ENCODE data around the gene HHATL. TPM values are rescaled to one million over a fixed set of nuclear protein-coding genes. Genes with fewer than 3 reads are reported as not detected.

HHATL gene
- total RNA-seq, 4 donors from 2014 or later: 0.34 to 6.1 (median 1.5) TPM; not detected in 1

DNA sequence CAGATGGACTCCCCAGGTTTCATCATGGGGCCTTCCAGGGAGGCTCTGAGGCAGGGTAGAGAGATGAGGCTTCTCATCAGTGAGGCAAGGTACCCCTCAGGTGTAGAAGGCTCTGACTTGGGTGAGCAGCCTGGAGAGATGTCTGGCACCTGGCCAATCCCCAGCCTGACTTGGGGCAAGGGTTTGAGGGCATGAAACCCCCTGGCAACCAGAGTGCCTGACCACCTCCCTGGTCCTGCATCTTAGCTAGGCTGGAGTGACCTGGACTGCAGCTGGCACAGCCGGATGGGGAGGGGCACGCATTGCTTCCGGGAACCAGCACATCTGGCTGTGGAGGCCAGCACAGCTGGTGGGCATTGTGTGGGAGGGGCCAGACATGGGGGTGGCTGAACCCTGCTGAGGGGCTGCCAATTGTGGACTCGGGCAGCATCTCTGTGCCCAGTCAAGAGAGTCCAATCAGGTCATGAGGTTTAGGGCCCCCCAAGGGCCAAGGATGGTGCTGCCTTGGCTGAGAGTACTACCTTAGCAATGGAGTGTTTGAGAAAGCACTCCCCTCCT, 47.2 kb downstream of the HHATL start:
- TF ChIP-seq, protein P1, sequence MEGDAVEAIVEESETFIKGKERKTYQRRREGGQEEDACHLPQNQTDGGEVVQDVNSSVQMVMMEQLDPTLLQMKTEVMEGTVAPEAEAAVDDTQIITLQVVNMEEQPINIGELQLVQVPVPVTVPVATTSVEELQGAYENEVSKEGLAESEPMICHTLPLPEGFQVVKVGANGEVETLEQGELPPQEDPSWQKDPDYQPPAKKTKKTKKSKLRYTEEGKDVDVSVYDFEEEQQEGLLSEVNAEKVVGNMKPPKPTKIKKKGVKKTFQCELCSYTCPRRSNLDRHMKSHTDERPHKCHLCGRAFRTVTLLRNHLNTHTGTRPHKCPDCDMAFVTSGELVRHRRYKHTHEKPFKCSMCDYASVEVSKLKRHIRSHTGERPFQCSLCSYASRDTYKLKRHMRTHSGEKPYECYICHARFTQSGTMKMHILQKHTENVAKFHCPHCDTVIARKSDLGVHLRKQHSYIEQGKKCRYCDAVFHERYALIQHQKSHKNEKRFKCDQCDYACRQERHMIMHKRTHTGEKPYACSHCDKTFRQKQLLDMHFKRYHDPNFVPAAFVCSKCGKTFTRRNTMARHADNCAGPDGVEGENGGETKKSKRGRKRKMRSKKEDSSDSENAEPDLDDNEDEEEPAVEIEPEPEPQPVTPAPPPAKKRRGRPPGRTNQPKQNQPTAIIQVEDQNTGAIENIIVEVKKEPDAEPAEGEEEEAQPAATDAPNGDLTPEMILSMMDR (IDR thresholded peaks at IDR 0.05): no peak
- no peak for TF ChIP-seq POLR2A (IDR thresholded peaks at IDR 0.05)
- intact Hi-C loops (cut with DNase I; ENCODE audit: low total_unique reads): no loop called here
- peak; percentile 36 to 93 for DNase-seq (ENCODE audit: low spot score in 2 of 2)
- H3K4me3 ChIP-seq (ENCODE audit: low read depth, poor library complexity, severe bottlenecking): no peak overlapping the region
- 26 to 83% methylated on average over 1 to 4 of the region's 4 CpGs for WGBS, 2 donors

DNA sequence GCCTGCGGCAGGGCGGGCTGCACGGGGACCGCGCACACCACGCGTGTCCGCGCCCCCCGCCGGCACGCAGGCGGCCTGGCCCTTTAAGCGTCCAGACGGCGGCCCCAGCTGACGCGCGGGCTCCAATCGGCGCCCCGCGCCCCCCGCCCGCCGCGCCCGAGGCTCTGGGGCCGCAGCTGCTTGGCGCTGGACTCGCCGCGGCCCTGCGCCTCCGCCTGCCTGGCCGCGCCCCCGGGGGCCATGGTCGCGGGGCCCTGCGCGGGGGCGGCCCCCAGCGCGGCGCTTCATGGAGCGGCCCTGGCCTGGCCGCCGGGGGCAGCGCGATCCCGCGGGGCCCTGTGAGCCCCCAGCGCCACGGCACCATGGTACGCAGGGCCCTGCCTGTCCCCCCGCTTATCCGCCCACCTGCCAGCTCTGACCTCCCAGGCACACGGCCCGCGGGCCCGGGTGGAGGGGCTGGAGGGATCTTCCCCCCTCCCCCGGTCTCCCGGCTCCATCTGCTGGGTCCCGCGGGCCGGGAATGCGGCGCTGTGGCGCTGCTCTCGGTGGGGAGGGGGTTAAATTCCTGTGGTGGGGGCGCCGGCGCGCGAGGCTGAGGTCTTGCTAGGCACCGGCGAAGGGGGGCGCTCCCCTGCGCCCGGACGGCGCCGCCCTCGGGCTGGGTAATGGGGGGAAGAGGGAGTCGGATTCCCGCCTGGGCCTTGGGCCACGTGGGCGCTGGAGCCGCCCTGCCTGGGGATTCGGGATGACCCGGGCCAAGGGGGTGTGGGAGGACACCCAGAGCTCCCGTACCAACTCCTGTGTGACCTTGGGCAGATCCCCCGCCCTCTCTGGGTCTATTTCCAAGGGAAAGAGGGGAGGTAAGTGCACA, 48.0 kb downstream of the HHATL start:
- TF ChIP-seq, protein P1 (IDR thresholded peaks at IDR 0.05): no peak
- no peak for TF ChIP-seq POLR2A (IDR thresholded peaks at IDR 0.05)
- peak; percentile 40 to 92 for DNase-seq (ENCODE audit: low spot score in 2 of 2)
- WGBS, 2 donors: 1% methylated on average over 16 to 73 of the region's 94 CpGs
- H3K4me3 ChIP-seq (ENCODE audit: low read depth, poor library complexity, severe bottlenecking): peak overlapping the region; percentile 77
- intact Hi-C loops (cut with DNase I; ENCODE audit: low total_unique reads): no loop called here

DNA sequence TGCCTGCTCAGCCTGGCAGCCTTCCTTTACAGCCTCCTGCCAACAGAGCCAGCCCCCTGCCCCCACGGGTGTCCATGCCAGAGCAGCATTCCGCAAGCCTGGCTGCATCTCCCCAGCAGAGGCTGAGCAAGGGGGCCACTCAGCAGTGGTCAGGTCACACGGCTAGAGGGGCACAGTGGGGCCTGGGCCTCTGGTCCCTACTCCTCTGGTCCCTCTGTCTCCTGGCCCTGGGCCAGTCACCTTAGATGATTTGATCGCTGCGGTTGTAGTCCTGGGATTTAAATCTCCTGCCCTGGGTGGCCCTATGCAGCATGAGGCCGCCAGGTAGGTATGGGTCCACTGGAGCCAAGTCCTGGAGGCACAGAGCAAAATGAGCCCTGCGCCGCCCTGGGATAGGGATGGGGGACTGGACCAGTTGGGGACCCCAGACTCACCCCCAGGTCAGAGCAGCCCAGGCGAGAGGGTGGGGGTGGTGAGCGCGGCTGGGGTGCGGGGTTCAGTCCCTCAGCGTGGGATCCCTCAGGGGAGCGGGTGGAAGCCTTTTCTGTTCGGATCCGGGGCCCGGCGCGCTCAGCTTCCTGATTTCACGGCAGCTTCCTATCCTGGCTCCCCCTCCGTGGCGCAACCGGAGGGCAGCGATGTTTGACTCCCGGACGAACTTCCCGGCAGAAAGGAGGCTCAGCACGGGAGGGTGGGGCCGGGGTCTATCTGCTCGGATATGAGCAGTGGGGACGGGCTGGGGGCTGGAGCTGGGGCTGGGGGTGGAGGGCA, 48.9 kb downstream of the HHATL start, which contains the start of gene ZBTB47:
TSS of gene ZBTB47 (plus strand) at position 138 of the 771 bp plus-strand sequence. CDS start 4,659 bp downstream, outside the sequence.
- H3K4me3 ChIP-seq (ENCODE audit: low read depth, poor library complexity, severe bottlenecking): peak within 1 kb of the TSS; percentile 77
- intact Hi-C loops (cut with DNase I; ENCODE audit: low total_unique reads): no loop called here
- TF ChIP-seq POLR2A (IDR thresholded peaks at IDR 0.05): no peak
- TF ChIP-seq, protein P1 (IDR thresholded peaks at IDR 0.05): no peak
- 3 to 4% methylated on average over 8 to 23 of the region's 31 CpGs for WGBS, 2 donors
- DNase-seq (ENCODE audit: low spot score in 2 of 2): peak; percentile 44 to 94

DNA sequence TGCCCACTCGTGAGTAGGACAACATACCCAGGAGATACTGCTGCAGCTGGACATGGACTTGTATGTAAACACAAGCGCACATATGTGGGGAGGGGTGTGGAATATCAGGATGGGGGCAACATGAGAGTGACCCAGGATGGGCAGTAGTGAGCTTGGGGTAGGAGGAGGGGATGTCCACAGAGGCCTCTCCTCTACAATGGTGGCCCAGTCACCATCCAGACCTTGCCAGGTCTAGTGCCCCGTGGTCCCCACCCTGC, 49.4 kb downstream of the HHATL start:
- intact Hi-C loops (cut with DNase I; ENCODE audit: low total_unique reads): no loop called here
- H3K4me3 ChIP-seq (ENCODE audit: low read depth, poor library complexity, severe bottlenecking): peak overlapping the region; percentile 77
- DNase-seq (ENCODE audit: low spot score in 2 of 2): no peak
- TF ChIP-seq, protein P1 (IDR thresholded peaks at IDR 0.05): no peak
- TF ChIP-seq POLR2A (IDR thresholded peaks at IDR 0.05): no peak
- 30 to 34% methylated on average over 3 of the region's 3 CpGs for WGBS, 2 donors

DNA sequence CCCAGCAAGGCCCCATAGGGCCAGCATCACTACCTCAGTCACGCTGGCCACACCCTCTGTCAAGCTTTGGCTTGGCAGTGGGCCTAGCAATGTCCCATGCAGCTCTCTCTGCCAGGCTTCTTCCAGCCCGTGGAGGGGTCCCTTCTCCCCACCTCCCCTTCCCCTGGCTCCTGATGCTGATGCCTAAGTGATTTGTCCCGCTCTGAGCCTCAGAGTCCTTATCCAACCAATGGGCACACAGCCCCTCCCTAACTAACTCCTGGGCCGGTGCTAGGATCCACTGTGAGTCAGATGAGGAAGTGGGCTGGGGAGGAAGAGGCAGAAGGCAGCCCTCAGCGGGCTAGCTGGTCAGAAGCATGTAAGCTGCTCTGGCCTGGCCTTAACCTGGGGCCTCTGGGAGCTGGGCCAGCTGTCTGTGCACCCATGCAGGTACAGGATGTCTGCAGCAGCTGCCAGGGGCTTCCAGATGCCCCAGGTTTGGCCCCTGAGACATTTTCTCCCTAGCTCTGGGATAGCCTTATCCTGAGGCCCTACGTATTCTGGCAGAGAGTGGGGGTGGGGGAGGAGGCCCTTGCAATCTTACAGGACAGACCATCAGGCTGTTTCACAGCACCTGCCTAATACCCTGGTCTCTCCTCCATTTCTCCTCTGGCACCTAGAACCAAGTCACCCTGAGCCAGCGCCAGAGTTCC, 49.8 kb downstream of the HHATL start:
- TF ChIP-seq, protein P1 (IDR thresholded peaks at IDR 0.05): no peak
- peak in 1 of 2 donors; percentile 5 for TF ChIP-seq POLR2A (IDR thresholded peaks at IDR 0.05)
- intact Hi-C loops (cut with DNase I; ENCODE audit: low total_unique reads): no loop called here
- WGBS, 2 donors: 25 to 26% methylated on average over 6 of the region's 7 CpGs
- peak; percentile 76 to 95 for DNase-seq (ENCODE audit: low spot score in 2 of 2)
- H3K4me3 ChIP-seq (ENCODE audit: low read depth, poor library complexity, severe bottlenecking): no peak overlapping the region
